ENCODE data around the gene SEPTIN1. TPM values are rescaled to one million over a fixed set of nuclear protein-coding genes. Genes with fewer than 3 reads are reported as not detected.

Gene SEPTIN1
- total RNA-seq, 2 donors from 2014 or later = 1.1 to 2.3 TPM

- no peaks in the 10 kb centered on the region for H3K4me1 ChIP-seq (ENCODE audit: control insufficient read depth, insufficient read depth, low read length)
- H3K4me3 ChIP-seq (ENCODE audit: low read length) = peak within 1 kb of the TSS; percentile 89
- no peaks in the 10 kb centered on the region for H3K9me3 ChIP-seq (ENCODE audit: control insufficient read depth, low read length)
- 0% methylated on average over 26 to 103 of the region's 103 CpGs for WGBS, 2 experiments (ENCODE audit: insufficient coverage in 1 of 2, insufficient read length in 1 of 2)
- Mint-ChIP-seq H3K4me1 (peaks cover 30% of the 10 kb centered on the region), H3K4me3 (peak within 1 kb of the TSS; percentile 93), H3K27me3 (ENCODE audit: insufficient read depth) (no peaks in the 10 kb centered on the region), H3K36me3 (ENCODE audit: low read depth) (peaks cover 16% of the 10 kb centered on the region), H3K27ac (peak within 1 kb of the TSS; percentile 95), H3K9me3 (no peaks in the 10 kb centered on the region)
- peak within 1 kb of the TSS; percentile 100 for H3K27ac ChIP-seq (ENCODE audit: low read depth, low read length)
- peaks cover 25% of the 10 kb centered on the region for H3K36me3 ChIP-seq (ENCODE audit: control insufficient read depth, insufficient read depth, low read length)
- peak; percentile 91 for DNase-seq
- peak within 1 kb of the TSS; percentile 97 for H3K9ac ChIP-seq (ENCODE audit: extremely low read depth, low read length, poor library complexity, severe bottlenecking)
- H3K27me3 ChIP-seq (ENCODE audit: control insufficient read depth, insufficient read depth, low read length, poor library complexity, severe bottlenecking) = no peaks in the 10 kb centered on the region
- peak; percentile 62 for TF ChIP-seq CTCF (conservative IDR thresholded peaks at IDR 0.05)
Measured at GRCh38 chr16:30395155-30395991, 13.0 kb upstream of the SEPTIN1 start, which contains the start of gene ZNF48. TSS of gene ZNF48 (plus strand) at chr16:30395420. CDS start at chr16:30395795, 375 bp downstream.

GRCh38 chr16:30394592-30395154 is 12.3 kb upstream of the SEPTIN1 start:
- H3K9me3 Mint-ChIP-seq = no peaks in the 10 kb centered on the region
- DNase-seq = no peak
- Histone ChIP-seq H3K4me3 (ENCODE audit: low read length) (peak overlapping the region; percentile 89), H3K4me1 (ENCODE audit: control insufficient read depth, insufficient read depth, low read length) (no peaks in the 10 kb centered on the region), H3K9me3 (ENCODE audit: control insufficient read depth, low read length) (no peaks in the 10 kb centered on the region), H3K9ac (ENCODE audit: extremely low read depth, low read length, poor library complexity, severe bottlenecking) (peak overlapping the region; percentile 97), H3K36me3 (ENCODE audit: control insufficient read depth, insufficient read depth, low read length) (peaks cover 25% of the 10 kb centered on the region), H3K27ac (ENCODE audit: low read depth, low read length) (peak overlapping the region; percentile 100), H3K27me3 (ENCODE audit: control insufficient read depth, insufficient read depth, low read length, poor library complexity, severe bottlenecking) (no peaks in the 10 kb centered on the region)
- peaks cover 27% of the 10 kb centered on the region for H3K4me1 Mint-ChIP-seq
- WGBS, 2 experiments (ENCODE audit: insufficient coverage in 1 of 2, insufficient read length in 1 of 2) = 2 to 4% methylated on average over 14 to 31 of the region's 31 CpGs
- peaks cover 16% of the 10 kb centered on the region for H3K36me3 Mint-ChIP-seq (ENCODE audit: low read depth)
- no peak for TF ChIP-seq CTCF (conservative IDR thresholded peaks at IDR 0.05)
- peak overlapping the region; percentile 95 for H3K27ac Mint-ChIP-seq
- H3K4me3 Mint-ChIP-seq = peak overlapping the region; percentile 93
- H3K27me3 Mint-ChIP-seq (ENCODE audit: insufficient read depth) = no peaks in the 10 kb centered on the region

GRCh38 chr16:30383521-30383920 is 1.2 kb upstream of the SEPTIN1 start:
- Mint-ChIP-seq H3K4me3 (no peak overlapping the region), H3K9me3 (peaks cover 2% of the 10 kb centered on the region), H3K36me3 (ENCODE audit: low read depth) (peaks cover 3% of the 10 kb centered on the region), H3K4me1 (no peaks in the 10 kb centered on the region), H3K27me3 (ENCODE audit: insufficient read depth) (peaks cover 4% of the 10 kb centered on the region), H3K27ac (no peak overlapping the region)
- Histone ChIP-seq H3K4me3 (ENCODE audit: low read length) (no peak overlapping the region), H3K27ac (ENCODE audit: low read depth, low read length) (no peak overlapping the region), H3K4me1 (ENCODE audit: control insufficient read depth, insufficient read depth, low read length) (no peaks in the 10 kb centered on the region), H3K9ac (ENCODE audit: extremely low read depth, low read length, poor library complexity, severe bottlenecking) (no peak overlapping the region), H3K27me3 (ENCODE audit: control insufficient read depth, insufficient read depth, low read length, poor library complexity, severe bottlenecking) (no peaks in the 10 kb centered on the region), H3K36me3 (ENCODE audit: control insufficient read depth, insufficient read depth, low read length) (peaks cover 8% of the 10 kb centered on the region), H3K9me3 (ENCODE audit: control insufficient read depth, low read length) (no peaks in the 10 kb centered on the region)
- TF ChIP-seq CTCF (conservative IDR thresholded peaks at IDR 0.05) = no peak
- DNase-seq = no peak
- 70 to 81% methylated on average over 2 of the region's 2 CpGs for WGBS, 2 experiments (ENCODE audit: insufficient coverage in 1 of 2, insufficient read length in 1 of 2)
